NCI-H82 (cell line): Measurements from ENCODE around the gene SPTA1.

Experiments
- DNase-seq: peaks from one replicate; lab custom pipeline; 2025; lab: John Stamatoyannopoulos, UW

Gene SPTA1

DNA sequence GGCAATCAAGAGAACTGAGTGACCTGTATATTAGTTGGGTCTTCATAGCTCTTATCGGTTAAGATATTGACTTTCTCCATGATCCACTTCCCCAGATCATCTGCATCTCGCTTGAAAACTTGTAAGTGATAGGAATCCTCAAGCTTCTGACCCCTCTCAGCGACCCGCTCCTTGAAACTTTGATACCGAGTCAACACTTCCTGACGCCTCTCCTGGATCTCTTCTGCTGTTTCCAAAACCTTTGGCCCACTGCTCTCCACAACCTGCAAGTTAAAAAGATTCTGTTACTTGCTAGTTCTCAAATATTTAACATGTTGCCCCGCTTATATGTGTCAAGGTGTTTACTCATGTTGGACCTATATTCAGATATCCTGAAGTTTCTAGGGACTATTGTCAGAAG, 1.4 kb downstream of the SPTA1 start:
- no peak for DNase-seq

DNA sequence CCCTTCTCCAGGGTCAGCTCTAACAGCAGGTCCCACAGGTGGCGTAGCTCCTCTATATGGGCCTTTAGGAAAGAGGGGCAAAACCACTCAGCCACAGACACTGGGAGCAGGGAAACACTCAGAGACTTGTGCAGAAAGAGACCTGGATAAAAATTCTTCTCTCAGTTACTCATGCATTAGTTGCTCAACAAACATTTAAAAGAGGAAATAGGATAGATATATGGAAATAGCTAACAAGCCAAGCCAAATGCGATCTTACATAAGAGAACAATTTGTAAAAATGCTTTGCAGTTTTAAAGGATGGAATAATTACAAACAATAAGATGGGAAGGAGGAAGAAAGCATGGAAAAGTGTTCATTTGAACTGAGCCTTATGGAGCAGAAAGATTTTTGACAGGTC, 4.9 kb downstream of the SPTA1 start:
- no peak for DNase-seq

DNA sequence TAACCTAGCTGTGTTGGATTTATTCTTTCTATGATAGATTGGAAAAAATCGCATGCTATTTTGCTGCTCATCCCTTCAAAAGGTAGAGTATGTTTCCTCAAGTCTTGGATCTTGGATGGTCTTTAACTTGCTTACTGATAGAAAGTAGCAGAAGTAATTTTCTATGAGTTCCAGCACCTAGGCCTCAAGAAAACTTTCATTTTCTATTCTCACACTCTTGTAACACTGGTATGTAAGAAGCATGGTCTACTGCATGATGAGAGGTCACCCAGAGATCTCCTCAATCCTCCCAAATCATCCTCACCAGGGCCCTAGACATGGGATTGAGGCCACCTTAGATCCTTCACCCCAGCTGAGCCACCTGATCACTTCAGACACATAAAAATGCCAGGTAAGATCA, 7.2 kb downstream of the SPTA1 start:
- DNase-seq: no peak

DNA sequence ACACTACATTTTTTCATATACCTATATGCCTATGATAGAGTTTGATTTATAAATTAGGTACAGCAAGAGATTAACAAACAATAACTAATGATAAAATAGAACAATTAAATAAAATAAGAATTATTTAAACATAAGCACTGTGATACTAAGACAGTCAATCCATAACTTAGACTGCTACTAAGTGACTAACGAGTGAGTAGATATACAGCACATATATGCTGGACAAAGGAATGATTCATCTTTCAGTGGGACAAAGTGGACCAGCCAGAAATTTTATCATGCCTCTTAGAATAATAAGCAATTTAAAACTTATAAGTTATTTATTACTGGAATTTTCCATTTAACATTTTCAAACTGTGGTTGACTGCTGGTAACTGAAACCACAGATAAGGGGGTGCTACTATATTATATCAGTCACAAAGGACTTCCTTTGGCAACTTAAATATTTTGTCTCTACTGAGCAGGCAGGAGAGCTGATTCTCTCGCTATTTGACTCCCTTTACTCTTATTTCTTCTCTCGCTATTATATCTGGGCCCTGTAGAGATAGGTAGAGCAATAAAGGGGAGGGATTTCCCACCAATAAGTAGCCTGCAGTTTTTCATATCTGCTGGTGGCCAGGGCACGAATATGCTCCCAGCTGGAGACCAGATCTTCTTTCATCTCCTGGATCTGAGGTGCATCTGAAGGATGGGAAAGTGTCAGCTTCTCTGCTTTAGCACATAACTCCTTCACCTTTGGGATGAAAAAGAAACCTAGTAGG, 10.8 kb downstream of the SPTA1 start:
- no peak for DNase-seq

DNA sequence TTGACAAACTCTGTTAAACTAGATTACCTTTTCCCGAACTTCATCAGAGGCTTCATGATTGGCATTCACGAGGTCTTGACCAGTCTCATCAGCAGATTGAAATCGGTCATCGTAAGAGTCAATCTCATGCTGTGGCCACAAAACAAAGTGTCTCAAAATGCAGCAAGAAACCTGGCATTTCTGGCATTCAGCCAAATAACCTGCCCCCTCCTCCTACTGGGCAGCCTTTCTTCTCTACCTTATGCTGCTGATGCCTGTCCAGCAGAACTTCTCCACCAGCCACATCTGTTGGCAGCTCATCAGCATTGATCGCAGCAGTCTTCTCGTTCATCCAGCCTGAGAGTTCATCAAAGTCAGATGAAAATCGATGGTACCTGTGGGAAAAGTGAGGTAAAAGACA, 12.2 kb downstream of the SPTA1 start:
- no peak for DNase-seq

DNA sequence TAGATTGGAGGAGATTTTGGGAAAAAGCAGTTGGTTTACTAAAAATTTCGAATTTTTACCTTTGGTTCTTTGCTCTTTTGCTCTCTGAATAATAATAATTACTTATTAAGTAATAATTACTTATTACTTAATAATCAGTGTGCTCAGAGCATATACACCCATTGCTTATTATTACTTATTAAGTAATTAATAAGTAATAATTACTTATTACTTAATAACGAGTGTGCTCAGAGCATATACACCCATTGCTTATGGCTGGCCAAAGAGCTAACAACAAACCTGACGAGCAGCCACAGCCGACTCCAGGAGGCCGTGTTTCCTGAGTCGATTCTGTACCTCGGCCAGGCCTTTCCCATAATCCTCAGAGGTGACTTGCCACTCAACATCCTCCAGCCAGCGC, 20.5 kb downstream of the SPTA1 start:
- DNase-seq: no peak

DNA sequence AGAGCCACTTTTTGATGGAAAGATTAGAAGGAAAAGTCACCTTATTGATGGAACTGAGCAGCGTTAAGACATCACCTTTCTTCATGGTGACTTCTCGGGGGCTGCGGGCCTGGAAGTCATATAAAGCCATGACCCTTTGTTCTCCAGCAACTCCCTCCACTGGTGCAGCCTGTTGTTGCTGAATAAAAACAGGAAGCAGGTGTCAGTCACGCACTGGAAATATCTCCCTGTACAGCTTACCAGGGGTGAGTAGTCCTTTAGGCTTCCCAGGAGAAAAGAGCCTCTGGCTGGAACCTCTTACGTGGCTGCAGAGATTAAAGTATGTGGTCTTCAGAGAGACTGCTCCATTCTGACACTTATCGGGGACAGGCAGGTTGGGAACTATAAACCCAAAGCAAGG, 31.9 kb downstream of the SPTA1 start:
- no peak for DNase-seq

DNA sequence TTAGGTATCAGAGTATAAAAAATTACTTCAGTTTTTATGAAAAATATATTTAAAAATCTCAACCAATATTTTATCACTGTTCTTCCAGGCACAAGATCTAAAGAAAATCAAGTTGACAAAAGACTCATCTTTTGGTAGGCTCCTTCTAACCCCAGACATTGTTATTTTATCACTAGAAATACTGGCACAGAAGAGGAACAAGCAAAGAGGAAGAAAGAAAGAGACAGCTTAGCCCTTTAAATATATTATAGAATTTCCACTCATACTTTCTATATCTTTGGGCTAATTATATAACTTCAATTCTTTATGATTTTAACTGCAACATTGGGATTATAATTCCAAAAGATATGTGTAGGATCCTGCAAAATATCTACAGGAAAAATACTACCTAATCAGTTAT, 32.4 kb downstream of the SPTA1 start:
- no peak for DNase-seq

DNA sequence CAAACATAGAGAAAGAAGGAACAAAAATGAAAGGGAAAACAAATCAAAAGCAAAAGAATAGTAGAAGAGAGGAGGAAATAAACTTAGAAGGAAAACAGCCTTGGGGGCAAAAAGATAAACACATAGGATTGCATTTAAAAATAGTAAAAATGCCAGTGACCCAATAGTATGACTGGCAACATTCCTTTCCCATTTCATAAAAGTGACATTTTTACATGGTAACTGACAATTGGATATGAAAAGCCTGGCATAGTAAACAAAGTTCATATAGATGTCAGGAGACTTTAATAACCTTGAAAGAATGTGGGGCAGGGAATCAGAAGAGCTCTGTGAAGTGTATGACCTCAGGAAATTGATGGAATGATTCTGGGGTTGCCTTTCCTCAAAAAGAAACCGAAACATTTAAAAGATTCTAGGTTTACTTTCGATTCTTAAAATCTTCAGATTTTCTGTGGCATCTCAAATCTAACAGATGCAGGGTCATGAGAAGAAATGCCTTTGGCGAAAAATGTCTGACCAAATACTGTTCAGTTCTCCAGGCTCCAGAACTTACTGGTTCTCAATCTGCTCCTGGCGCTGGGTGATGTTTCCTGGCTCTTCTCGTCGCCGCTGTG, 33.7 kb downstream of the SPTA1 start:
- DNase-seq: no peak

DNA sequence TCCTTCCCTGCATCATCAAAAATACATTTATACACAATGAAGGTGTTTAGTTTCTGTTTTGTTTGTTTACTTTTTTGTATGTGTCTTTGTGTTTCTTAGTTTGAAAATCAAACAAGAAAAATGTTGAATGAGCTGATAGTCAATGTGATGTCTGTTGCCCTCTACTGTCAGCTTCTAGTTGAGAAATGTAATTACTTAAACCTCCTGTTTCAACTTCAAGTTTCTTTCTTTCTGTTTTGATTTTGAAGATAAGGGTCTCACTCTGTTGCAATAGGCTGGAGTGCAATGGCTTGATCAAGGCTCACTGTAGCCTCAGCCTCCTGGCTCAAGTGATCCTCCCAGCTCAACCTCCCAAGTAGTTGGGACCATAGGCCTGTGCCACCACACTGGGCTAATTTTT, 37.5 kb downstream of the SPTA1 start:
- DNase-seq: no peak

DNA sequence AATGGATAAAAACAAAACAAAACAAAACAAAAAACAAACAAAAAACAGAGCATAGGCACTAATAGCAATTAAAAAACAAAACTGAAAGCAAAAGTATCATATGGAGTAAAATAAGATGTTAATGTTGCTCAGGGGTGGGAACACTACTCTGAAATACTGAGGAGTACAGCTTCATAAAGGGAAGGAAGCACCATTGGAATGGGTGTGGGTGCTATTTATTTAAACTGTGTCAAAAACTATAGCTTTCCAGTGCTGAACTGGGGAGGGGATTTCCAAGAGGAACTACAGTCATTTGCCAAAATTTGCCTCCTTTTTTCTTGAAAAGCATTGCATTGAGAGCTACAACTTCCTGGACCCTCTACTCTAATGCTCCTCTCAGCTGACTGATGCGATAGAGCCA, 40.0 kb downstream of the SPTA1 start:
- no peak for DNase-seq

DNA sequence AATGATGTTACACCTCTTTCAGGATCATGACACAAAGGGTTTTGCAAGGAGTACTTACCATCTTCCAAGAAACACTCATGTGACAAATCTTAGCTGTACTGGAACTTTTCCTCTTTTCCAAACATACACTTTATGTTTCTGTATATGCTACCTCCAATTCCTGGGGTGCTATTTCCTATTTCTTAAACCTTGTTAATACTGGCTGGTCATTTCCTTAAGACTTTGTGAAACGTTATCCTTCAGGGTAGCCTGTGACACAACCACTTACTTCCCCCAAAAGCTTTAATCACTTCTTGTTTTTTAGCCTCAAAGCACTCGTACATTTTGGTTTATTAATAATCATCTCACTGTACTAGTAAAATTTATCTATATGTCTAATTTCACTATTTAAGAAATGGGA, 42.1 kb downstream of the SPTA1 start:
- DNase-seq: no peak

DNA sequence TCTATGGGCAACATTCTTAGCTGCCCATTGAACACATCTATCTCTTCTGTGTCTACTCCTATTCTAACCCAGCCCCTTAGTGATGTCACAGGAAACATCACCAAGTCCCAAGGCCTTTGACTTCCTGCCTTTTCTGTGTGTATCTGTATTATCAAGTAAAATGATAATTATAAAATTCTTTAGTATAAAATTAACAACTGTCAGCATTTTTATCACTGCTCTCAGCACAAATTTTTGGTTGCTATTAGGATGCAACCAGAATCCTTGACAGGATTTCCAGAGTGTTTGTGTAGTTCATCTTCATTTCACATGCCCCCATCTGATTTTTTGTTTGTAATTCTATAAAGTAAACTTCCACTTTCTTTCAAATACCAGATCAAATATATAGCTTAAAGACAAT, 47.6 kb downstream of the SPTA1 start:
- no peak for DNase-seq

DNA sequence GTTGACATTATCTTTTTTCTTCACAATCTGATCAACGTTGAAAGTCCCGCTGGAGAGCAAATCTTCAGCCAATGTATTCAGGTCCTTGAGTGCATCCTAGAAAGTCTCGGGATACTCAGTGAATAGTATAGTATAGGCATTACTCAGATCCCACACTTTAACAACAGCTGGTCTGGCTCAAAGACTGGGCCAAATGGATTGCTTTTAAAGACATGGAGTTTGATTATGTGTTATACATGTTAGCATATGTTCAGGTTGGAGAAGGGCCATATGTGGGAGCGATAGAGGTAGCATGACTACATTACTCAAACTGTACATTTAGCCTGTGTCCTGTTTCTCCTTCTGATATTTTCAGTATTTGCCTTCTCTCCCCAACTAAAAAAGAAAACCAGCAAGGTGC, 48.4 kb downstream of the SPTA1 start:
- DNase-seq: no peak

DNA sequence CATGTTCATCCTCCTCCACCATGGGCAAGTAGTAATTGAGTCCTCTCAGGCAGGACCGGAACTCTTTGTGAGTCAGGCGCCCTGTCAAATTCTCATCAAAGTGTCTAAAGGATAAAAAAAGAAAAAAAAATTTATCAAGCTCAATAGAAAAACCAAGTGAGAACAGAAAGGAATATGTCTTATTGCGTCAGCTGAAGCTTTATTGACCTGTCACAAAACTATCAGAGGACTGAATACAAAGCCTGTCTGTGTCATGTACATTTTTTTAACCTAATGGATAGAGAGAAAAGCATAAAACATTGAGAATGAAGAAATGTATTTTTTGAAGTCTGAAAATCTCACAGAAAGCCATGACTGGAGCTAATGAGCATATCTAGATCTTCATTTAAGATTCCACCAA, 72.8 kb downstream of the SPTA1 start:
- DNase-seq: no peak

DNA sequence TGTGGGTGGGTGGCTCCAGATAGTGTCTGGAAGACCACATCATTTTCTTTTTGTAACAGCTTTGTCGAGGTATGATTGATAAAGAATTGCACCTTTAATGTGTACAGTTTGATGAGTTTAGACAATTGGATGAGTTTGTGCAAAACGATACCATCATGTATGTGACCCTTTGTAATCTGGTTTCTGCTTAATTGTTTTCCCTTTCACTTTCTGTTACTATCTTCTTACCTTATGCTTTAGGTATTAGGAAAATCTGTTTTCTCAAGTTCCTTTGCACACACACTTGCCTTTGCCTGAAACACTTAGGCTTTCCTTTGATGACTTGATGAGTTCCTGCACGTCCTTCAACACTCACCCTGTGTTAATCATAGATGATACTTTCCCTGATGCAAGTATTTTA, 74.6 kb downstream of the SPTA1 start:
- no peak for DNase-seq

DNA sequence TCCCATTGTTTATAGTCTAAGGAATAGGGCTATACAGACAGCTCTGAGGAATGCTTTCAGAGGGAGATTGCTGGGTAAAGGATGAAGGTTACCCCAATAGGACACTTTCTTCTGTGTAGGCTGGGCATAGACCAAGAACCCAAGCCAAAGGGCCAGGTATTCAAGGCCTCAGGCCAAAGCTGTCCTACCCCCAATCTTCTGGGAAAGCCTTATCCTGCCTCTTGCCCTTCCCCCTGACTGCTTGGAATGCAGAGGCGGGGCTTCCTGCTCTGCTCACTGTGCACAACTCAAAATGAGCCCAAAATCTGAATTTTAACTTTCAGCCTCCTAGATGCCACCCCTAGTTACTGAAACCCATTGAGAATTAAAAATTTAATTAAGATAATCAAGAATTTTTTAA, 79.2 kb downstream of the SPTA1 start:
- no peak for DNase-seq

DNA sequence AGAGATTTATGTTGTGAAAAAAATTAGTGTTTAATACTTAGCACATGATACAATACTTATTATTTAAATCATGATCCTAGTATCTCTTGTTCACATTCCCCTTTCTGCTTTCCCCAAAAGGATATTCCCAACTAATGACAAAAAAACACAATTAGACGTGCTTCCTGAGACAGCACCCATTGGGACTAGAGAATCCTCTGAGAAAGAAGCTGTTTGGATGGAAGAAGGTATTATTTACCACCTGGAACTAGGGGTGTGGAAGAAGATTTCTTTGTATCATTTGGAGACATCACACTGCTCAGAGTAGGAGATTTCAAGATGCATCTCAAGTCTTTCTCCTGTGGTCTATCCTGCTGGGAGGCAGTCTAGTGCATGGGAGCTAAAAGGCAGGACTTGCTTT, 81.5 kb downstream of the SPTA1 start, which contains the start of gene OR10Z1:
TSS of gene OR10Z1 (plus strand) at position 301 of the 400 bp plus-strand sequence. CDS start 1,171 bp downstream, outside the sequence.
- no peak for DNase-seq

DNA sequence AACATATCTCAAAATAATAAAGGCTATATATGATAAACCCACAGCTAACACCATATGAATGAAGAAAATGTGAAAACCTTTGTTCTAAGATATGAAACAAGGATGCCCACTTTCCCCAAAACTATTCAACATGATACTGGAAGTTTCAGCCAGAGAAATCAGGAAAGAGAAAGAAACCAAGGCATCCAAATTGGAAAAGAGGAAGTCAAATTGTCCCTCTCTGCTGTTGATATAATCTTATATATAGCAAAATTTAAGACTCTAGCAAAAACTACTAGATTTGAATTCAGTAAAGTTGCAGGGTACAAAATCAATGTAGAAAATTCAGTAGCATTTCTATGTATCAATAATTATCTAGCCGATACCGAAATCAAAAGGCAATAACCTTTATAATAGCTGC, 85.8 kb downstream of the SPTA1 start:
- no peak for DNase-seq

DNA sequence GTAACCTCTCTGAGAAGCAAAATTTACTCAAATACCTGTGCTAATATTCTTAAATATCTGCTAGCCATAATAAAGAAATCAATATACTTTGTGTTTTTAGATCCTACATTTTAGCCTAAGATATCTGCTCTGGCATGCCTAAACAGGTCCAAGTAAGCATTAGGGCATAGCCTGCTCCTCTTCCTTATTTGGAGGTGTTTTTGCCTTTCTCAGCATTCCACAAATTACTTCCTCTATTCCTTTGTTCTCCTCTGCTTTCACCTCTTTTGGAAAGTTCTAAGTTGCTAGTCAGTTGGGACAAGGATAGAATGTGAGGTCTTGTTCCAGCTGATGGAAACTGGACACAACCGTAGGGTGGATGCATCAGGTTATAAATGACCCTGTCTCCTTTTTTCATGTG, 99.6 kb downstream of the SPTA1 start:
- no peak for DNase-seq

DNA sequence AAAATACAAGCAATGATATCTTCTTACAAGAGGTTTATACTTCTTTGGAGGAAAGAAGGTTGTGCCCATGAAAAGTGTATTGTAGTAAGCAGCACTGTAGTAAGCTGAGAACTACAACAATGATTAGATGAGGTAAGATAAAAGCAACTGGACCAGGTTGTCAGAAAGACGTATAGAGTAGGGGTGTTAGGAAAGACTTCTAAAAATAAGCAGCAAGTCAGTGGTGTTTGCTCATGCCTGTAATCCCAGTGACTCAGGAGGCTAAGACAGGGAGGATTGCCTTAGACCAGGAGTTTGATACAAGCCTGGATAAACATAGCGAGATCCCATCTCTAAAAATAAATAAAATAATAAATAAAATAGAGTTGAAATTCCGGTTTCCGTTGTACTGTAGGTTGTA, 102.6 kb downstream of the SPTA1 start:
- DNase-seq: no peak

DNA sequence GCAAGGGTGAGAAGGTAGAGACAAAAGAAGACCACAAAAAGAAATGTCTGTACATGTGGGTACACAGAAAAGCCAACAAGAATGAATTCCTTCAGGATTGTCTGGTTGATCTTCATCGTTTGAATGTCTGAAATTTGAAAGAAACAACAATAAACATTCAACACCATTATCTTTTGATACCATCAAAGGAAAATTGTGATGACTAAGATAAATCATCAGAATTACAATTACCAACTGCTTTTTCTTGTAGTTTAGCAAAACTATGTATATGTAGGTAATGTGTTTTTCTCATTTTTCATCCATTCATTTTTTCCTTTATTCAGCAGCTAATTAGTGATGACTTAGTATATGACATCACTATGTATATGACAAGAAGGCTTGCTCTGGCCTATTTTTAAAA, 106.8 kb downstream of the SPTA1 start, which contains the start of gene OR10X1:
TSS of gene OR10X1 (minus strand) at position 167 of the 400 bp plus-strand sequence. CDS start at position 167, 0 bp downstream.
- no peak for DNase-seq

DNA sequence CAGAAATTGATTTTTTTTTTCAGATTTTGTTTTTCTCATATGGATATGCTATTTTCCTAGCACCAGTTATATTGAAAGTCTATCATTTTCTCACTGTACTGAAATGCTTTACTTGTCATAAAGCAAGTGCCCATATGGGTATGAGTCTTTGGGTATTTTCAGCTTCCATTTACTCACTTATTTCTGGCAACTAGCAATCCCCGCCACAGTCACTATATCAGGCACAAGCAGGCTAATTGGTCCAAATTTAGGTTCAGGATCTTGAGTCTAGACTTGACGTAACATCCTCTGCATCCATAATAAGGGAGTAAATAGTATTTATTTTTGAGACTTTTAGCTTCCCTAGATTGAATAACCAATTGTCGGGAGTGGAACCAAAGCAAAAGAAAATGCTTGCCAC, 109.0 kb downstream of the SPTA1 start:
- no peak for DNase-seq

DNA sequence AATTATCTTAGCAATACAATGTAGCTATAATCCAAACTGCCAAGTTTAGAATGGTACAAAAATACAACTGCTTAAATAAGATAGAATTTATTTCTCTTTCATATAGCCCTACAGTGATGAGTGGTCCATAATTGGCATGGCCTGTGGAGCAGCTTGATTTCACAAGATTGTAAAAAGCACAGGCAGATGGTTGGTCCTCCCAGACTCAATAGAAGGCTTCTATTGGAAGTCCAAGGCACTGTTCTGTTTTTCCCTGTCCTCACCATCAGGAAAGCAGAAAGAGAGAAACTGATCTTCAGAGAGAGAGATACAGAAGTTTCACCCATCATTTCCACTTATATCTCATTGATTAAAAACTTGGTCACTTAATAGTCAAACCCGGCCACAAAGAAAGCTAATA, 114.3 kb downstream of the SPTA1 start:
- DNase-seq: no peak
